Endothelial cell (in vitro differentiated cells): ENCODE measurements around the gene NAA30. TPM values are rescaled to one million over a fixed set of nuclear protein-coding genes. Genes with fewer than 3 reads are reported as not detected.

Experiments
- DNase-seq: peaks from one replicate; pipeline ENCODE4 v3.0.0; 2021; ENCODE audit warnings: low spot score
- H3K27ac Mint-ChIP-seq: one replicate; pipeline ENCODE4 v1.8.0; 2021; ENCODE audit warnings: mixed read lengths, inconsistent platforms; ENCODE audit not compliant: unreplicated experiment
- H3K27me3 Mint-ChIP-seq: one replicate; pipeline ENCODE4 v1.8.0; 2021; ENCODE audit warnings: mild to moderate bottlenecking, moderate library complexity, mixed read lengths, inconsistent platforms; ENCODE audit not compliant: unreplicated experiment
- H3K36me3 Mint-ChIP-seq: one replicate; pipeline ENCODE4 v1.8.0; 2021; ENCODE audit warnings: mild to moderate bottlenecking, low read depth, mixed read lengths, inconsistent platforms; ENCODE audit not compliant: unreplicated experiment
- H3K4me1 Mint-ChIP-seq: one replicate; pipeline ENCODE4 v1.8.0; 2021; ENCODE audit warnings: mild to moderate bottlenecking, mixed read lengths, inconsistent platforms; ENCODE audit not compliant: unreplicated experiment
- H3K4me3 Mint-ChIP-seq: one replicate; pipeline ENCODE4 v1.8.0; 2021; ENCODE audit warnings: mild to moderate bottlenecking, mixed read lengths, inconsistent platforms; ENCODE audit not compliant: unreplicated experiment
- H3K9me3 Mint-ChIP-seq: one replicate; pipeline ENCODE4 v1.8.0; 2021; ENCODE audit warnings: mixed read lengths, inconsistent platforms; ENCODE audit not compliant: unreplicated experiment
- total RNA-seq: library from RNA; stranded (reverse); fragmentation: NEBNext Ultra II Directional; extraction: Animal tissue kit (Norgen Biotek cat#: 25700); gene quantifications from one replicate; pipeline ENCODE4 v1.2.1, GENCODE V29; 2021; ENCODE audit not compliant: unreplicated experiment
- TF ChIP-seq, protein P1 (sequence below): fragments of 200-600 bp; sonication (generic); IDR thresholded peaks from one replicate; pipeline ENCODE4 v1.5.0; 2021; ENCODE audit warnings: antibody characterized with exemption; ENCODE audit not compliant: unreplicated experiment

NAA30 gene
- total RNA-seq, 1 donor from 2014 or later = 45.7 TPM

DNA sequence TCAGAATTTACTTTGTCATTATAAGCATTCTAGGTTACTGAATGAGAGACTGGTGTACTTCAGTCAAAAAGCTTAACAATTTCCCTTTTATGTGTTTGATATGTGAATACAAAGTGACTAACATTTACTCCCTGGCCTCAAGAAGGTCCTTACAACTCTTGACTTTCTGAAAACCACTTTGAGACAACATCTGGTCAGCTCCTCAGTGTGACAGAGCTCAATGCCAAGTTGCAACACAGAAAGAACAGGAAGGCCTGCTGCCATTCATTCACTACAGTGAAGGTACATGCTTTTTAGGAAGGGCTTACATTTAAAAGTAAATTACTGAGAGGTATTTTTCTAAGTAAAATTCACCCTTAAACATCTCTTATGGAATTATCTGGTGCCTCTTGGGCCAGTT lies 2.3 kb upstream of the NAA30 start:
- no peak overlapping the region for H3K27ac Mint-ChIP-seq
- TF ChIP-seq, protein P1, sequence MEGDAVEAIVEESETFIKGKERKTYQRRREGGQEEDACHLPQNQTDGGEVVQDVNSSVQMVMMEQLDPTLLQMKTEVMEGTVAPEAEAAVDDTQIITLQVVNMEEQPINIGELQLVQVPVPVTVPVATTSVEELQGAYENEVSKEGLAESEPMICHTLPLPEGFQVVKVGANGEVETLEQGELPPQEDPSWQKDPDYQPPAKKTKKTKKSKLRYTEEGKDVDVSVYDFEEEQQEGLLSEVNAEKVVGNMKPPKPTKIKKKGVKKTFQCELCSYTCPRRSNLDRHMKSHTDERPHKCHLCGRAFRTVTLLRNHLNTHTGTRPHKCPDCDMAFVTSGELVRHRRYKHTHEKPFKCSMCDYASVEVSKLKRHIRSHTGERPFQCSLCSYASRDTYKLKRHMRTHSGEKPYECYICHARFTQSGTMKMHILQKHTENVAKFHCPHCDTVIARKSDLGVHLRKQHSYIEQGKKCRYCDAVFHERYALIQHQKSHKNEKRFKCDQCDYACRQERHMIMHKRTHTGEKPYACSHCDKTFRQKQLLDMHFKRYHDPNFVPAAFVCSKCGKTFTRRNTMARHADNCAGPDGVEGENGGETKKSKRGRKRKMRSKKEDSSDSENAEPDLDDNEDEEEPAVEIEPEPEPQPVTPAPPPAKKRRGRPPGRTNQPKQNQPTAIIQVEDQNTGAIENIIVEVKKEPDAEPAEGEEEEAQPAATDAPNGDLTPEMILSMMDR = no peak
- no peak overlapping the region for H3K4me3 Mint-ChIP-seq
- peaks cover 9% of the 10 kb centered on the region for H3K27me3 Mint-ChIP-seq
- H3K4me1 Mint-ChIP-seq = peaks cover 24% of the 10 kb centered on the region
- peaks cover 14% of the 10 kb centered on the region for H3K36me3 Mint-ChIP-seq
- no peak for DNase-seq
- no peaks in the 10 kb centered on the region for H3K9me3 Mint-ChIP-seq

DNA sequence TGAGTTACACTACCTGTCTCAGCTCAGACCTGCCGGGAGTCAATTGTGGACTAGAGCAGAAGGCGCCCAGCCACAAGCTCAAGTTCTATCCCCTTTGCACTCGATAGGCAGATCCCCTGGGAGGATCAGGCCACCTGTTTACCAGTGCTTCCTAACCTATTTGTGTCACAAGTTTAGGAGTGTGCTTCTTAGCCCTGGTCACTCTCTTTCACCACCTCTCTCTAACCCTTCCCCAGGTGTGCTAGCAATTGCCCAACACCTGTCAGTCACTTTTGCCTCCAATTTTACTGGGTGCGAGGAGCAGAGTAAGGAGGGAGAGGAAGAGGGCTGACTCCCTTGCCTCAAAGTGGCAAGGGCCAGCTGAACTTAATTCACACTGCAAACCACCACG lies 745 bp upstream of the NAA30 start:
- H3K36me3 Mint-ChIP-seq = peaks cover 14% of the 10 kb centered on the region
- peaks cover 9% of the 10 kb centered on the region for H3K27me3 Mint-ChIP-seq
- H3K4me1 Mint-ChIP-seq = peaks cover 24% of the 10 kb centered on the region
- TF ChIP-seq, protein P1 = no peak
- H3K27ac Mint-ChIP-seq = peak overlapping the region; percentile 81
- peak overlapping the region; percentile 94 for H3K4me3 Mint-ChIP-seq
- peak; percentile 8 for DNase-seq
- no peaks in the 10 kb centered on the region for H3K9me3 Mint-ChIP-seq

DNA sequence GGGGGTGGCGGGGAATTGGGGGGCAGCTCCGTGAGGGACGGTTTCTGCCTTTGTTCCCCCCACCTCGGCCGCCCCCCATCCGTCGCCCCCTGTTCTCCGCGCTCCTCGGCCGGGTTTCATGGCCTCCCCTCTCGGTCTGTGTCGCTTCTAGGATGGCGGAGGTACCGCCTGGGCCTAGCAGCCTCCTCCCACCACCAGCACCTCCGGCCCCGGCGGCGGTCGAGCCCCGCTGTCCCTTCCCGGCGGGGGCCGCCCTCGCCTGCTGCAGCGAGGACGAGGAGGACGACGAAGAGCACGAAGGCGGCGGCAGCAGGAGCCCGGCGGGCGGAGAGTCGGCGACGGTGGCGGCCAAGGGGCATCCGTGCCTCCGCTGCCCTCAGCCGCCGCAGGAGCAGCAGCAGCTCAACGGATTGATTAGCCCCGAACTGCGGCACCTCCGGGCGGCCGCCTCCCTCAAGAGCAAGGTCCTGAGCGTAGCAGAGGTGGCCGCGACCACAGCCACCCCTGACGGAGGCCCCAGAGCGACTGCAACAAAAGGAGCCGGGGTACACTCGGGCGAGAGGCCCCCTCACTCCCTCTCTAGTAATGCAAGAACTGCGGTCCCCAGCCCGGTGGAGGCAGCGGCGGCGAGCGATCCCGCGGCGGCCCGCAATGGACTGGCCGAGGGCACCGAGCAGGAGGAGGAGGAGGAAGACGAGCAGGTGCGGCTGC lies 575 bp downstream of the NAA30 start:
- H3K27ac Mint-ChIP-seq = no peak overlapping the region
- H3K4me1 Mint-ChIP-seq = peaks cover 24% of the 10 kb centered on the region
- H3K4me3 Mint-ChIP-seq = peak overlapping the region; percentile 96
- H3K27me3 Mint-ChIP-seq = peaks cover 9% of the 10 kb centered on the region
- peak; percentile 41 for DNase-seq
- TF ChIP-seq, protein P1 = no peak
- H3K9me3 Mint-ChIP-seq = no peaks in the 10 kb centered on the region
- peaks cover 14% of the 10 kb centered on the region for H3K36me3 Mint-ChIP-seq

DNA sequence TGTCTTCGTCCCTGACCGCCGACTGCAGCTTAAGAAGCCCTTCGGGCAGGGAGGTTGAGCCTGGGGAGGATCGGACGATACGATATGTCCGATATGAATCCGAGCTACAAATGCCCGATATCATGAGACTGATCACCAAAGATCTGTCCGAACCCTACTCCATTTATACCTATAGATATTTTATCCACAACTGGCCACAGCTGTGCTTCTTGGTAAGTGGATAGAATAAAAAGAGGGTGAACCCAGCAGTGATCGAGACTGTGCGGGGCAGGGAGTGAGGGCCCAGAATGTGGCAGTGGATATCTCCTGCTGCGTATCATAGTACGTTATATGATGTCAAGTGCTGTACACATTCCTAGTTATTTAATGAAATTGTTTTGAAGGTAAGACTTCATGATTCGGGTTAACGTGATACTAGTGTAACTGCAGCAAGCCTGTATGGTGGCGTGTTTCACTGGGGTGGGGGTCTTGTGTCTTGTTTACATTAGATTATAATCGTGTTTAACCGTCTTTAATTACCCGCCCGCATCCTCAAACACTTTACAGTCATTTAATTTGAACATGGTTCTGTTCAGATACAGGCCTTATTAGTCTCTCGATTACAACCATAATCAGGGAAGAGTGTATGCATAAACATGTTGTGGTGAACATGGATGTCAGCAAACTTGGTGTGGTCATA lies 1.3 kb downstream of the NAA30 start:
- Mint-ChIP-seq H3K4me3 (peak overlapping the region; percentile 96), H3K9me3 (no peaks in the 10 kb centered on the region), H3K36me3 (peaks cover 17% of the 10 kb centered on the region), H3K27ac (peak overlapping the region; percentile 61), H3K4me1 (peaks cover 24% of the 10 kb centered on the region), H3K27me3 (peaks cover 9% of the 10 kb centered on the region)
- DNase-seq = no peak
- TF ChIP-seq, protein P1 = no peak

DNA sequence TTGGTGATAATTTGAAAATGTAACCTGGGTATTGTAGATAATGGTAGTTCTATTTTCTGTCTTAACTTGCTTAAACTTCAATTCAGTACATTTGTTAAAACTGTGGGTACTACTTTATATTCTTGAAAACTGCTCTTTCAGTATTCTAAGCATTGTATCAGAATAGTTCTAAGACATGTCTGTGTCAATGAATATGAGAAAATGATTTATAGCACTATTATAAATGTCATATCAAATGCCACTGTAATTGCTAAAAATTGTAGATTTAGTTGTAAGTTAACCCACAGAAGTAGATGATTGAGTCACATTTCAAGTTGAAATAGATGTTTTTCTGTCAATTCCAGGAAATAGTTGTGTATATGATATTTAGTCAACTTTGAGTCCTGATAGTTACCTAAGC lies 2.4 kb downstream of the NAA30 start:
- peak overlapping the region; percentile 96 for H3K4me3 Mint-ChIP-seq
- no peak for DNase-seq
- no peaks in the 10 kb centered on the region for H3K9me3 Mint-ChIP-seq
- TF ChIP-seq, protein P1 = no peak
- peaks cover 23% of the 10 kb centered on the region for H3K4me1 Mint-ChIP-seq
- H3K27ac Mint-ChIP-seq = no peak overlapping the region
- H3K36me3 Mint-ChIP-seq = peaks cover 23% of the 10 kb centered on the region
- peaks cover 9% of the 10 kb centered on the region for H3K27me3 Mint-ChIP-seq
